Central memory CD8-positive, alpha-beta T cell (primary cell): ENCODE results near the gene TRPC4AP.

ENCODE experiments used
- ATAC-seq: fragments of 150-1000 bp; cut with Tn5 transposase; replicated peaks from 2 replicates; pipeline ENCODE4 v1.10.0; 2022; ENCODE audit warnings: mild to moderate bottlenecking, moderate FRiP score, moderate number of reproducible peaks; ENCODE audit not compliant: poor library complexity, severe bottlenecking; ENCODE audit errors: extremely low read depth
- DNase-seq, 2 donors: peaks; one replicate each; pipeline ENCODE4 v3.0.0; 2021; ENCODE audit warnings: low spot score in 2 of 2
- H3K27ac Mint-ChIP-seq: one replicate; pipeline ENCODE4 v1.8.0; 2022; ENCODE audit warnings: low read depth, mild to moderate bottlenecking, moderate library complexity, mixed read lengths
- H3K27me3 Mint-ChIP-seq: one replicate; pipeline ENCODE4 v1.8.0; 2022; ENCODE audit warnings: mixed read lengths
- H3K36me3 Mint-ChIP-seq: one replicate; pipeline ENCODE4 v1.8.0; 2022; ENCODE audit warnings: mild to moderate bottlenecking, moderate library complexity, mixed read lengths; ENCODE audit not compliant: insufficient read depth
- H3K4me1 Mint-ChIP-seq: one replicate; pipeline ENCODE4 v1.8.0; 2022; ENCODE audit warnings: mixed read lengths
- H3K4me3 Mint-ChIP-seq: one replicate; pipeline ENCODE4 v1.8.0; 2022; ENCODE audit warnings: mild to moderate bottlenecking, moderate library complexity, mixed read lengths
- H3K9me3 Mint-ChIP-seq: one replicate; pipeline ENCODE4 v1.8.0; 2022; ENCODE audit warnings: mixed read lengths

The TRPC4AP gene

GRCh38 chr20:34964486-34964885, 128.1 kb downstream of the TRPC4AP start:
- Mint-ChIP-seq H3K9me3 (no peaks in the 10 kb centered on the region), H3K27ac (no peak overlapping the region), H3K4me3 (no peak overlapping the region), H3K36me3 (no peaks in the 10 kb centered on the region), H3K4me1 (no peaks in the 10 kb centered on the region), H3K27me3 (no peaks in the 10 kb centered on the region)
- ATAC-seq (no peak), DNase-seq (no peak)

GRCh38 chr20:34956751-34957472, 135.7 kb downstream of the TRPC4AP start:
- Mint-ChIP-seq H3K4me3 (no peak overlapping the region), H3K27ac (no peak overlapping the region)
- ATAC-seq = no peak

GRCh38 chr20:34956041-34956458, 136.6 kb downstream of the TRPC4AP start:
- Mint-ChIP-seq H3K27ac (peak overlapping the region; percentile 93), H3K4me3 (peak overlapping the region; percentile 95), H3K9me3 (no peaks in the 10 kb centered on the region), H3K4me1 (peaks cover 18% of the 10 kb centered on the region), H3K27me3 (no peaks in the 10 kb centered on the region), H3K36me3 (peaks cover 8% of the 10 kb centered on the region)
- DNase-seq (no peak), ATAC-seq (no peak)

More at GRCh38 chr20:34956751-34957472, 135.7 kb downstream of the TRPC4AP start:
- peaks cover 18% of the 10 kb centered on the region for H3K4me1 Mint-ChIP-seq
- no peak for DNase-seq
- H3K27me3 Mint-ChIP-seq = no peaks in the 10 kb centered on the region
- H3K9me3 Mint-ChIP-seq = no peaks in the 10 kb centered on the region
- peaks cover 8% of the 10 kb centered on the region for H3K36me3 Mint-ChIP-seq

- peak; percentile 93 to 98 for DNase-seq
- peak within 1 kb of the TSS; percentile 95 for H3K4me3 Mint-ChIP-seq
- no peaks in the 10 kb centered on the region for H3K9me3 Mint-ChIP-seq
Measured at GRCh38 chr20:34955231-34956040, 137.2 kb downstream of the TRPC4AP start, which contains the start of the genes GSS and MYH7B. GSS (minus strand) TSS chr20:34955806; CDS start chr20:34951852, 3,954 bp downstream. MYH7B (plus strand) TSS chr20:34955868; CDS start chr20:34978006, 22,138 bp downstream.

GRCh38 chr20:34954904-34955230, 137.7 kb downstream of the TRPC4AP start:
- Mint-ChIP-seq H3K4me1 (peaks cover 18% of the 10 kb centered on the region), H3K36me3 (peaks cover 15% of the 10 kb centered on the region), H3K9me3 (no peaks in the 10 kb centered on the region), H3K4me3 (peak overlapping the region; percentile 95), H3K27ac (peak overlapping the region; percentile 93), H3K27me3 (no peaks in the 10 kb centered on the region)
- DNase-seq (no peak), ATAC-seq (no peak)

More at GRCh38 chr20:34955231-34956040, 137.2 kb downstream of the TRPC4AP start, which contains the start of the genes GSS and MYH7B:
- Mint-ChIP-seq H3K27ac (peak within 1 kb of the TSS; percentile 93), H3K36me3 (peaks cover 9% of the 10 kb centered on the region), H3K27me3 (no peaks in the 10 kb centered on the region), H3K4me1 (peaks cover 18% of the 10 kb centered on the region)
- ATAC-seq = peak; percentile 93

- peaks cover 18% of the 10 kb centered on the region for H3K4me1 Mint-ChIP-seq
- no peaks in the 10 kb centered on the region for H3K27me3 Mint-ChIP-seq
- peak overlapping the region; percentile 74 for H3K27ac Mint-ChIP-seq
- no peak for ATAC-seq
- peaks cover 19% of the 10 kb centered on the region for H3K36me3 Mint-ChIP-seq
- DNase-seq = no peak
- H3K4me3 Mint-ChIP-seq = no peak overlapping the region
- H3K9me3 Mint-ChIP-seq = no peaks in the 10 kb centered on the region
Measured at GRCh38 chr20:34953960-34954359, 138.6 kb downstream of the TRPC4AP start.

- Mint-ChIP-seq H3K9me3 (no peaks in the 10 kb centered on the region), H3K36me3 (peaks cover 19% of the 10 kb centered on the region), H3K4me1 (peaks cover 18% of the 10 kb centered on the region), H3K27me3 (no peaks in the 10 kb centered on the region), H3K27ac (no peak overlapping the region), H3K4me3 (no peak overlapping the region)
- DNase-seq (no peak), ATAC-seq (no peak)
Measured at GRCh38 chr20:34952671-34953070, 139.9 kb downstream of the TRPC4AP start.
